SK-N-SH (cell line): ENCODE results near the gene PLD1. TPM values are rescaled to one million over a fixed set of nuclear protein-coding genes. Genes with fewer than 3 reads are reported as not detected.

Source experiments
- CTCF ChIA-PET: fragments of 300-600, 350-600 bp; formaldehyde crosslinking; extraction: SDS; loops from one replicate; lab custom pipeline; 2021; lab: Yijun Ruan, JAX
- POLR2A ChIA-PET: fragments of 350-600 bp; sonication (Branson Sonifier 250); formaldehyde crosslinking; extraction: SDS; loops from one replicate; lab custom pipeline; 2020; ENCODE audit warnings: antibody characterized with exemption, inconsistent platforms; lab: Yijun Ruan, JAX
- DNase-seq: peaks from one replicate; pipeline ENCODE4 v3.0.0; 2012
- H2AFZ ChIP-seq: fragments of 200-600 bp; sonication (generic); 2 replicates; pipeline ENCODE4 v1.8.1; 2016; ENCODE audit warnings: antibody characterized with exemption, mild to moderate bottlenecking, low read depth
- H3F3A ChIP-seq: fragments of 200-600 bp; sonication (generic); replicated peaks from 2 replicates; pipeline ENCODE3; 2016; ENCODE audit warnings: antibody characterized with exemption, mild to moderate bottlenecking; ENCODE audit not compliant: insufficient read depth
- H3K27ac ChIP-seq, 2 experiments: fragments of 200-500 bp in 1 of 2; fragments of 200-600 bp in 1 of 2; sonication (Bioruptor generic) in 1 of 2; sonication (generic), shearing (Covaris generic) in 1 of 2; 2 replicates each; pipeline versions ENCODE4 v1.5.1 to v1.6.1; 2014 to 2016; ENCODE audit warnings: low read depth in 2 of 2, inconsistent platforms in 1 of 2, low read length in 1 of 2, mild to moderate bottlenecking in 1 of 2, mixed read lengths in 1 of 2
- H3K27me3 ChIP-seq: fragments of 200-600 bp; sonication (generic), shearing (Covaris generic); 2 replicates; pipeline ENCODE4 v1.6.1; 2016; ENCODE audit warnings: mixed run types; ENCODE audit not compliant: insufficient read depth
- H3K36me3 ChIP-seq, 2 experiments: fragments of 200-500 bp in 1 of 2; fragments of 200-600 bp in 1 of 2; sonication (Bioruptor generic) in 1 of 2; sonication (generic) in 1 of 2; replicated peaks in 1 of 2; 2 replicates each; pipeline versions ENCODE3 to v1.5.1; 2014 to 2016; ENCODE audit warnings: low read length in 1 of 2, mild to moderate bottlenecking in 1 of 2; ENCODE audit not compliant: insufficient read depth in 2 of 2, control insufficient read depth in 1 of 2
- H3K4me1 ChIP-seq, 2 experiments: fragments of 200-500 bp in 1 of 2; fragments of 200-600 bp in 1 of 2; sonication (Bioruptor generic) in 1 of 2; sonication (generic), shearing (Covaris generic) in 1 of 2; 2 replicates each; pipeline versions ENCODE4 v1.5.1 to v1.6.1; 2014 to 2016; ENCODE audit warnings: low read depth in 1 of 2, low read length in 1 of 2, mixed run types in 1 of 2; ENCODE audit not compliant: insufficient read depth in 2 of 2, control insufficient read depth in 1 of 2
- H3K4me2 ChIP-seq: fragments of 200-600 bp; sonication (generic), shearing (Covaris generic); 2 replicates; pipeline ENCODE4 v1.6.1; 2017; ENCODE audit warnings: mixed run types
- H3K4me3 ChIP-seq, 2 experiments: fragments of 200-500 bp in 1 of 2; fragments of 200-600 bp in 1 of 2; sonication (Bioruptor generic) in 1 of 2; sonication (generic), shearing (Covaris generic) in 1 of 2; 2 replicates each; pipeline versions ENCODE4 v1.5.1 to v1.8.1; 2014 to 2016; ENCODE audit warnings: low read depth in 2 of 2, inconsistent platforms in 1 of 2, low read length in 1 of 2, mild to moderate bottlenecking in 1 of 2, mixed read lengths in 1 of 2, moderate library complexity in 1 of 2
- H3K79me2 ChIP-seq: fragments of 200-600 bp; sonication (generic); 2 replicates; pipeline ENCODE4 v1.8.1; 2017; ENCODE audit warnings: mild to moderate bottlenecking; ENCODE audit not compliant: insufficient read depth
- H3K9ac ChIP-seq: fragments of 200-600 bp; sonication (generic); 2 replicates; pipeline ENCODE4 v1.6.1; 2017; ENCODE audit warnings: mixed run types
- H3K9me2 ChIP-seq: fragments of 200-600 bp; sonication (generic); 2 replicates; pipeline ENCODE4 v1.6.1; 2017; ENCODE audit warnings: mixed run types
- H3K9me3 ChIP-seq: fragments of 200-600 bp; sonication (generic); 2 replicates; pipeline ENCODE4 v1.6.1; 2017; ENCODE audit warnings: mixed run types, mild to moderate bottlenecking, moderate library complexity
- H4K20me1 ChIP-seq: fragments of 200-600 bp; sonication (generic); 2 replicates; pipeline ENCODE4 v1.6.1; 2017; ENCODE audit warnings: mild to moderate bottlenecking, mixed run types; ENCODE audit not compliant: insufficient read depth
- ELF1 ChIP-seq: IDR thresholded peaks from 2 replicates; pipeline ENCODE4 v1.4.0; 2012
- EP300 ChIP-seq, 2 experiments: IDR thresholded peaks; 2 replicates each; pipeline versions ENCODE4 v1.4.0 to v1.6.1; 2012; ENCODE audit warnings: borderline replicate concordance in 1 of 2, low read depth in 1 of 2, low read length in 1 of 2
- EZH2phosphoT487 ChIP-seq: fragments of 200-600 bp; sonication (generic); IDR thresholded peaks from 2 replicates; pipeline ENCODE4 v1.6.1; 2017; ENCODE audit warnings: low read depth, mixed run types, mild to moderate bottlenecking, antibody characterized with exemption, moderate library complexity, borderline replicate concordance
- GABPA ChIP-seq: IDR thresholded peaks from 2 replicates; pipeline ENCODE4 v1.4.0; 2012; ENCODE audit warnings: low read depth, mild to moderate bottlenecking
- JUND ChIP-seq: IDR thresholded peaks from 2 replicates; pipeline ENCODE4 v1.4.0; 2012
- MEF2A ChIP-seq: IDR thresholded peaks from 2 replicates; pipeline ENCODE4 v1.4.0; 2012; ENCODE audit warnings: low read depth, borderline replicate concordance
- MXI1 ChIP-seq: IDR thresholded peaks from 2 replicates; pipeline ENCODE4 v1.6.1; 2012; ENCODE audit warnings: mild to moderate bottlenecking, low read depth, low read length, improper control_type of control experiment
- NFIC ChIP-seq: IDR thresholded peaks from 2 replicates; pipeline ENCODE4 v1.4.0; 2012; ENCODE audit warnings: borderline replicate concordance
- NRF1 ChIP-seq: IDR thresholded peaks from 2 replicates; pipeline ENCODE4 v1.6.1; 2012; ENCODE audit warnings: low read depth, mild to moderate bottlenecking, low read length
- POLR2AphosphoS5 ChIP-seq: IDR thresholded peaks from 2 replicates; pipeline ENCODE4 v1.6.1; 2012; ENCODE audit warnings: low read depth, low read length
- RAD21 ChIP-seq: IDR thresholded peaks from 2 replicates; pipeline ENCODE4 v1.6.1; 2012; ENCODE audit warnings: mild to moderate bottlenecking, low read length
- RCOR1 ChIP-seq: fragments of 150-350 bp; IDR thresholded peaks from 2 replicates; pipeline ENCODE4 v1.6.1; 2017; ENCODE audit warnings: antibody characterized with exemption, low read length
- RFX5 ChIP-seq: IDR thresholded peaks from 2 replicates; pipeline ENCODE4 v1.6.1; 2012; ENCODE audit warnings: mild to moderate bottlenecking, improper control_type of control experiment, low read length
- RXRA ChIP-seq: IDR thresholded peaks from 2 replicates; pipeline ENCODE4 v1.4.0; 2012; ENCODE audit warnings: low read depth, mild to moderate bottlenecking, borderline replicate concordance
- SMC3 ChIP-seq: IDR thresholded peaks from 2 replicates; pipeline ENCODE4 v1.6.1; 2012; ENCODE audit warnings: low read depth, low read length, improper control_type of control experiment
- TAF1 ChIP-seq: IDR thresholded peaks from 2 replicates; pipeline ENCODE4 v1.6.1; 2012; ENCODE audit warnings: low read depth, mild to moderate bottlenecking, low read length, moderate library complexity, borderline replicate concordance
- TEAD4 ChIP-seq: IDR thresholded peaks from 2 replicates; pipeline ENCODE4 v1.4.0; 2012; ENCODE audit warnings: mild to moderate bottlenecking, borderline replicate concordance; ENCODE audit not compliant: insufficient read depth
- WGBS: methylation state at CpG from one replicate; pipeline ENCODE4 v1.1.6; 2017; ENCODE audit warnings: low lambda C conversion rate; 5-methylcytosine and 5-hydroxymethylcytosine counted together
- polyA plus RNA-seq, 3 experiments: library from polyadenylated mRNA; depleted of rRNA; stranded (reverse); fragments of >200 nt; gene quantifications; 2 replicates each; pipeline ENCODE4 v1.2.3, GENCODE V29; 2012
- TF ChIP-seq, protein P1 (sequence below): IDR thresholded peaks from 2 replicates; pipeline ENCODE4 v1.4.0; 2012; ENCODE audit warnings: low read depth, borderline replicate concordance
- TF ChIP-seq, protein P2 (sequence below): IDR thresholded peaks from 2 replicates; pipeline ENCODE4 v1.4.0; 2012; ENCODE audit warnings: low read depth, borderline replicate concordance

The PLD1 gene
- polyA plus RNA-seq, 1 of the 3 experiments (the other 2 are of a cell fraction): 6.2 TPM

DNA sequence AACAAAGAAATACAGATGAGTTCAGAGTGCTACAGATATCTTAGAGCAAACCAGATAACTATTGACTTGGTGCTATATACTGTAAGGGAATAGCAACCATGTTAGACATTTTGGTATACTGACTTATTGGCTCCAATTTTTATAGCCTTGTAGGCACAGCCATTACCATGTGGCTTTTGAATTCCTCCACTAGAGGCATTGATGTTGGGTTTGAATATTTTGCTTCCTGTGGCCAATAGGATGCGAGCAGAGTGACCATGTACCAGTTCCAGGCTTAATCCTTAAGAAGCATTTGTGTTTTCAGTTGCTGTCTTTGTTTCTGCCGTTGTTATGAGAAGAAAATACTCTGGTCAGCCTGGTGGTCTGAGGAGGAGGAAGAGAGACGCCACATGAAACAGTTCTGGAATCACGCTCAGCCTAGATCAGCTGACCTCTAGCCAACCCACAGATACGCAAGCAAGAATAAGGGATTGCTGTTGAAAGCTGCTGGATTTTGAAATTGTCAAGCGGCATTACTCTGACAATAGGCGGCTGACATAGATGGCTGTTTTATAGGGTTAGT lies 240.6 kb downstream of the PLD1 start:
- POLR2A ChIA-PET: no interaction called here

DNA sequence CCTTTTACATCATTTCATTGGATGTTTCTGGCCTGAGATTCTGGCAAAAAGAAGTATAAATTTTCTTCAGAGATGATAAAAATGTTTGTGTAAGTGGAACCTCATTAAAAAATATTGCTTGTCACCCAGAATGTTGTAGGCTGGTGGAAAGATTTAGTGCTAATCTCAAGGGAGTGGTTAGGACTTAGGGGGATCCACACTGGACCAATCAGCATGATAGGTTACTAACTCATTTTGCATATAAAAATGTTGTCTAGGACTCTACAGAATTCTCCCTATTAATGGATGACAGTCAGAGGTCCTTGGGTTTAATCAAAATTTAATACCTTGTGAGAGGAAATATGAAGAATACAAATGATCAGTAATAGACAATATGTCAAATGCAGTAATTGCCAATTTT lies 241.5 kb downstream of the PLD1 start:
- Histone ChIP-seq H4K20me1 (no peaks in the 10 kb centered on the region), H3K4me2 (no peak overlapping the region), H3K36me3 (no peaks in the 10 kb centered on the region), H3K9me2 (no peaks in the 10 kb centered on the region), H3K4me3 (no peak overlapping the region), H3K79me2 (no peaks in the 10 kb centered on the region), H3F3A (no peaks in the 10 kb centered on the region), H3K27ac (no peak overlapping the region), H2AFZ (no peak overlapping the region), H3K9ac (no peak overlapping the region), H3K27me3 (no peaks in the 10 kb centered on the region), H3K4me1 (no peaks in the 10 kb centered on the region; a peak in 1 of 4 replicates), H3K9me3 (no peaks in the 10 kb centered on the region)
- no peak for DNase-seq
- ChIA-PET CTCF (interaction anchor here (0.7 kb wide), 1 partner anchor 519 kb away, joined by 3 read pairs; no protein-coding TSS in a partner anchor), POLR2A (no interaction called here)
- TF ChIP-seq TEAD4: no peak
- no peak for TF ChIP-seq NFIC
- TF ChIP-seq NRF1: no peak
- no peak for TF ChIP-seq POLR2AphosphoS5
- no peak for TF ChIP-seq GABPA
- no peak for TF ChIP-seq EP300 (IDR thresholded peaks at IDR 0.05; ENCODE audit: borderline replicate concordance in 1 of 2, low read depth in 1 of 2, low read length in 1 of 2)
- TF ChIP-seq RAD21: no peak
- no peak for TF ChIP-seq SMC3
- no peak for TF ChIP-seq ELF1
- TF ChIP-seq MXI1: no peak
- TF ChIP-seq, protein P1, sequence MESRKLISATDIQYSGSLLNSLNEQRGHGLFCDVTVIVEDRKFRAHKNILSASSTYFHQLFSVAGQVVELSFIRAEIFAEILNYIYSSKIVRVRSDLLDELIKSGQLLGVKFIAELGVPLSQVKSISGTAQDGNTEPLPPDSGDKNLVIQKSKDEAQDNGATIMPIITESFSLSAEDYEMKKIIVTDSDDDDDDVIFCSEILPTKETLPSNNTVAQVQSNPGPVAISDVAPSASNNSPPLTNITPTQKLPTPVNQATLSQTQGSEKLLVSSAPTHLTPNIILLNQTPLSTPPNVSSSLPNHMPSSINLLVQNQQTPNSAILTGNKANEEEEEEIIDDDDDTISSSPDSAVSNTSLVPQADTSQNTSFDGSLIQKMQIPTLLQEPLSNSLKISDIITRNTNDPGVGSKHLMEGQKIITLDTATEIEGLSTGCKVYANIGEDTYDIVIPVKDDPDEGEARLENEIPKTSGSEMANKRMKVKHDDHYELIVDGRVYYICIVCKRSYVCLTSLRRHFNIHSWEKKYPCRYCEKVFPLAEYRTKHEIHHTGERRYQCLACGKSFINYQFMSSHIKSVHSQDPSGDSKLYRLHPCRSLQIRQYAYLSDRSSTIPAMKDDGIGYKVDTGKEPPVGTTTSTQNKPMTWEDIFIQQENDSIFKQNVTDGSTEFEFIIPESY: no peak
- TF ChIP-seq, protein P2, sequence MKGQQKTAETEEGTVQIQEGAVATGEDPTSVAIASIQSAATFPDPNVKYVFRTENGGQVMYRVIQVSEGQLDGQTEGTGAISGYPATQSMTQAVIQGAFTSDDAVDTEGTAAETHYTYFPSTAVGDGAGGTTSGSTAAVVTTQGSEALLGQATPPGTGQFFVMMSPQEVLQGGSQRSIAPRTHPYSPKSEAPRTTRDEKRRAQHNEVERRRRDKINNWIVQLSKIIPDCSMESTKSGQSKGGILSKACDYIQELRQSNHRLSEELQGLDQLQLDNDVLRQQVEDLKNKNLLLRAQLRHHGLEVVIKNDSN: no peak

More for the DNA sequence above, 240.6 kb downstream of the PLD1 start:
- CTCF ChIA-PET: interaction anchor here (1.0 to 1.3 kb wide), 3 partner anchors 383 to 607 kb away, joined by 3 to 4 read pairs (median 4); no protein-coding TSS in a partner anchor
- H4K20me1 ChIP-seq: no peaks in the 10 kb centered on the region
- H3K27ac ChIP-seq: no peak overlapping the region
- no peaks in the 10 kb centered on the region for H3K9me2 ChIP-seq
- H3K79me2 ChIP-seq: no peaks in the 10 kb centered on the region
- H3K4me3 ChIP-seq: no peak overlapping the region
- no peak overlapping the region for H2AFZ ChIP-seq
- H3K36me3 ChIP-seq: no peaks in the 10 kb centered on the region
- no peaks in the 10 kb centered on the region for H3K27me3 ChIP-seq
- no peak for TF ChIP-seq RFX5
- TF ChIP-seq NRF1: no peak
- TF ChIP-seq TAF1: no peak
- no peak for TF ChIP-seq MEF2A
- no peak for TF ChIP-seq SMC3
- no peak for TF ChIP-seq JUND
- no peak for TF ChIP-seq RXRA
- no peak for TF ChIP-seq EZH2phosphoT487
- TF ChIP-seq RCOR1: no peak
- H3K9ac ChIP-seq: no peak overlapping the region
- no peak for DNase-seq
- 96% methylated on average over 7 of the region's 7 CpGs for WGBS
- H3K9me3 ChIP-seq: no peaks in the 10 kb centered on the region
- H3F3A ChIP-seq: no peaks in the 10 kb centered on the region
- no peaks in the 10 kb centered on the region; a peak in 1 of 4 replicates for H3K4me1 ChIP-seq
- no peak overlapping the region for H3K4me2 ChIP-seq
